AG04450 (cell line): Measurements from ENCODE around the gene SP2. TPM values are rescaled to one million over a fixed set of nuclear protein-coding genes. Genes with fewer than 3 reads are reported as not detected.

ENCODE experiments used
- CTCF ChIA-PET: fragments of 300-600, 350-600 bp; formaldehyde crosslinking; extraction: SDS; loops from one replicate; lab custom pipeline; 2022; ENCODE audit warnings: antibody characterized with exemption, inconsistent platforms; lab: Charles Lee
- POLR2A ChIA-PET: fragments of 350-600 bp; formaldehyde crosslinking; extraction: SDS; loops from one replicate; lab custom pipeline; 2021; ENCODE audit warnings: antibody characterized with exemption, inconsistent platforms; lab: Yijun Ruan, JAX
- DNase-seq: peaks from one replicate; pipeline ENCODE4 v3.0.0-alpha.2; 2011; ENCODE audit warnings: low read depth, low spot score
- H3K27ac ChIP-seq: one replicate; pipeline ENCODE4 v1.5.1; 2012; ENCODE audit warnings: low read depth, low read length, control low read depth
- H3K27me3 ChIP-seq: one replicate; pipeline ENCODE4 v1.6.0; 2012; ENCODE audit warnings: low read length; ENCODE audit not compliant: control insufficient read depth, insufficient read depth
- H3K4me3 ChIP-seq: 2 replicates; pipeline ENCODE4 v1.5.1; 2011; ENCODE audit warnings: mild to moderate bottlenecking, low read depth, low read length, control low read depth
- H3K9me3 ChIP-seq: 2 replicates; pipeline ENCODE4 v1.5.1; 2012; ENCODE audit warnings: low read length; ENCODE audit not compliant: control insufficient read depth, insufficient read depth
- CTCF ChIP-seq: IDR thresholded peaks from 2 replicates; pipeline ENCODE4 v1.5.1; 2011; ENCODE audit warnings: low read depth, low read length, control low read depth, inconsistent platforms
- polyA plus RNA-seq: library from polyadenylated mRNA; depleted of rRNA; stranded (reverse); fragments of >200 nt; gene quantifications from 2 replicates; pipeline ENCODE4 v1.2.3, GENCODE V29; 2011

SP2 gene
- polyA plus RNA-seq, 1 experiment = 2.7 TPM

GRCh38 chr17:47872651-47873161, 23.3 kb upstream of the SP2 start:
- Histone ChIP-seq H3K27me3 (peaks cover 29% of the 10 kb centered on the region), H3K27ac (no peak overlapping the region), H3K4me3 (no peak overlapping the region), H3K9me3 (no peaks in the 10 kb centered on the region; the same call in 1 of the 2 replicates)
- CTCF ChIA-PET = interaction anchor here (1.2 to 1.3 kb wide), 2 partner anchors 31 to 97 kb away, joined by 3 to 4 read pairs; no protein-coding TSS in a partner anchor
- no peak for TF ChIP-seq CTCF
- POLR2A ChIA-PET = interaction anchor here (1.6 kb wide), 1 partner anchor 10 kb away, joined by 5 read pairs; no protein-coding TSS in a partner anchor
- DNase-seq = no peak

- Histone ChIP-seq H3K27ac (no peak overlapping the region), H3K27me3 (peaks cover 29% of the 10 kb centered on the region), H3K4me3 (no peak overlapping the region), H3K9me3 (no peaks in the 10 kb centered on the region; the same call in 1 of the 2 replicates)
- ChIA-PET CTCF (interaction anchor here (1.2 to 1.3 kb wide), 2 partner anchors 32 to 97 kb away, joined by 3 to 4 read pairs; no protein-coding TSS in a partner anchor), POLR2A (interaction anchor here (1.6 kb wide), 1 partner anchor 10 kb away, joined by 5 read pairs; no protein-coding TSS in a partner anchor)
- TF ChIP-seq CTCF = no peak
- DNase-seq = no peak
These were observed 22.6 kb upstream of the SP2 start for GRCh38 chr17:47873200-47874090.

- peaks cover 23% of the 10 kb centered on the region for H3K27me3 ChIP-seq
- H3K27ac ChIP-seq = no peak overlapping the region
- H3K9me3 ChIP-seq = no peaks in the 10 kb centered on the region; the same call in 1 of the 2 replicates
- TF ChIP-seq CTCF = no peak
- no peak for DNase-seq
- POLR2A ChIA-PET = interaction anchor here (0.6 to 0.9 kb wide), 2 partner anchors 20 to 80 kb away, joined by 3 to 5 read pairs; no protein-coding TSS in a partner anchor
- CTCF ChIA-PET = interaction anchor here (0.8 to 0.9 kb wide), 2 partner anchors 17 to 34 kb away, joined by 3 read pairs; partner anchors contain the start of gene SCRN2
- H3K4me3 ChIP-seq = no peak overlapping the region
These were observed 20.7 kb upstream of the SP2 start for GRCh38 chr17:47875011-47875985.

- CTCF ChIA-PET = no interaction called here
- no peaks in the 10 kb centered on the region; the same call in 1 of the 2 replicates for H3K9me3 ChIP-seq
- no peak for DNase-seq
These were observed 18.5 kb upstream of the SP2 start for GRCh38 chr17:47877368-47878034.

More at GRCh38 chr17:47877368-47878034, 18.5 kb upstream of the SP2 start:
- TF ChIP-seq CTCF = no peak
- POLR2A ChIA-PET = no interaction called here
- Histone ChIP-seq H3K4me3 (no peak overlapping the region), H3K27ac (no peak overlapping the region), H3K27me3 (peaks cover 15% of the 10 kb centered on the region)
